ENCODE data around the gene MYO16.

The MYO16 gene

GRCh38 chr13:109148243-109148642 lies 518.8 kb downstream of the MYO16 start:
- H3K9ac ChIP-seq (ENCODE audit: low read length): no peak overlapping the region

DNA sequence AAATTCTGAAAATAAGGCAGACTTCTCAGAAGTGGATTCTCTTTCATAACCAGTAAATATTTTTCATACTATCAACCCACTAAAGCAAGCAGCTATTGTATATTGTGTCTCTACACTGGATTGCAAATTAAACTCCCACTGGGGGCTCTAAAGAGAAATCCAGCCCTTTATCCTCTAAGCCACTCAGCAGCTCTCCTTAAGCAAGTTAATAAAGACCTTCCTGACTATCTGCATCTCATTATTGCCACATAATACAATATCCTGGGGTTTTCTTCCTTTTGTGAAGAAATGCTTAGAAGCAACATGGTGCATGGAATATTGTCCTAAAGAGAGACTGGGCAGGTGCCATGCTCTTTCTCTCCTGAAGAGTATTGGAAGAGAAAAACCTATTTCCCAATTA lies 521.3 kb downstream of the MYO16 start:
- Histone ChIP-seq H3K27me3 (ENCODE audit: low read length) (no peaks in the 10 kb centered on the region; the same call in 1 of the 2 replicates), H3K9me2 (replicated peaks; ENCODE audit: insufficient read depth, low read length) (no peaks in the 10 kb centered on the region), H3F3A (ENCODE audit: insufficient read depth) (no peaks in the 10 kb centered on the region), H3K9ac (ENCODE audit: low read length) (no peak overlapping the region), H3K4me3 (ENCODE audit: insufficient read depth, low read length, poor library complexity, severe bottlenecking) (no peak overlapping the region), H3K79me2 (ENCODE audit: insufficient read depth, low read length) (no peaks in the 10 kb centered on the region), H3K4me2 (ENCODE audit: low read depth, low read length, poor library complexity, severe bottlenecking) (no peak overlapping the region), H3K9me3 (ENCODE audit: insufficient read depth, low read length) (no peaks in the 10 kb centered on the region), H3K27ac (ENCODE audit: low read depth, low read length) (no peak overlapping the region), H3K36me3 (ENCODE audit: low read length) (no peaks in the 10 kb centered on the region), H4K20me1 (ENCODE audit: low read depth, low read length) (no peaks in the 10 kb centered on the region), H2AFZ (ENCODE audit: low read depth, low read length, severe bottlenecking) (no peak overlapping the region)
- TF ChIP-seq EZH2phosphoT487 (conservative IDR thresholded peaks at IDR 0.05; ENCODE audit: low read length) (no peak), CTCF (IDR thresholded peaks at IDR 0.05; ENCODE audit: insufficient read depth, low read length, poor library complexity, severe bottlenecking) (no peak)

More at GRCh38 chr13:109148243-109148642, 518.8 kb downstream of the MYO16 start:
- Histone ChIP-seq H2AFZ (ENCODE audit: low read depth, low read length, severe bottlenecking) (no peak overlapping the region), H3K9me3 (ENCODE audit: insufficient read depth, low read length) (no peaks in the 10 kb centered on the region), H3K4me2 (ENCODE audit: low read depth, low read length, poor library complexity, severe bottlenecking) (no peak overlapping the region), H3F3A (ENCODE audit: insufficient read depth) (no peaks in the 10 kb centered on the region), H3K4me3 (ENCODE audit: insufficient read depth, low read length, poor library complexity, severe bottlenecking) (no peak overlapping the region), H3K79me2 (ENCODE audit: insufficient read depth, low read length) (no peaks in the 10 kb centered on the region), H4K20me1 (ENCODE audit: low read depth, low read length) (no peaks in the 10 kb centered on the region), H3K27me3 (ENCODE audit: low read length) (no peaks in the 10 kb centered on the region; the same call in 1 of the 2 replicates), H3K9me2 (replicated peaks; ENCODE audit: insufficient read depth, low read length) (no peaks in the 10 kb centered on the region), H3K36me3 (ENCODE audit: low read length) (no peaks in the 10 kb centered on the region), H3K27ac (ENCODE audit: low read depth, low read length) (no peak overlapping the region)
- TF ChIP-seq EZH2phosphoT487 (conservative IDR thresholded peaks at IDR 0.05; ENCODE audit: low read length): no peak
- no peak for TF ChIP-seq CTCF (IDR thresholded peaks at IDR 0.05; ENCODE audit: insufficient read depth, low read length, poor library complexity, severe bottlenecking)

DNA sequence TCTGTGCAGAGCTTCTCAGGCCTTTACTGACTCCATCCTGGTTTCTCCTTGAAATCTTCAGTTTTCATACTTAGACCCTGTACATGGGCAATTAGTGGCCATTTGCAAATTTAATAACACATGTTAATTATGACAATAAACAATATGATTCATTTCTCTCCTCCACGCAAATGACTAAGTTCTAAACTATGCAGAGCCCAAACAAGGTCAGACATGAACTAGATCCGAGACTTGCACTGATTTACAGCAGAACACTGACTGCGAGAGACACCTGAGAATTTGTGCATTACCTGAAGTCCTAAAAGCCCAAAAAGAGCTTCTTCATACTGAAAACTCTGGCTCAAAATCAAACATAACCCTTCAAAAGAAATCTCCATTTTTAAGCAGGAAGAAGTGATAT lies 521.8 kb downstream of the MYO16 start:
- H3K27ac ChIP-seq (ENCODE audit: low read depth, low read length): no peak overlapping the region
- no peak for TF ChIP-seq CTCF (IDR thresholded peaks at IDR 0.05; ENCODE audit: insufficient read depth, low read length, poor library complexity, severe bottlenecking)
- TF ChIP-seq EZH2phosphoT487 (conservative IDR thresholded peaks at IDR 0.05; ENCODE audit: low read length): no peak
- H3K9ac ChIP-seq (ENCODE audit: low read length): no peak overlapping the region
- H3K9me2 ChIP-seq (replicated peaks; ENCODE audit: insufficient read depth, low read length): no peaks in the 10 kb centered on the region
- no peak overlapping the region for H2AFZ ChIP-seq (ENCODE audit: low read depth, low read length, severe bottlenecking)
- H3K36me3 ChIP-seq (ENCODE audit: low read length): no peaks in the 10 kb centered on the region
- H3K4me3 ChIP-seq (ENCODE audit: insufficient read depth, low read length, poor library complexity, severe bottlenecking): no peak overlapping the region
- no peaks in the 10 kb centered on the region for H3K9me3 ChIP-seq (ENCODE audit: insufficient read depth, low read length)
- no peak overlapping the region for H3K4me2 ChIP-seq (ENCODE audit: low read depth, low read length, poor library complexity, severe bottlenecking)
- H4K20me1 ChIP-seq (ENCODE audit: low read depth, low read length): no peaks in the 10 kb centered on the region
- H3K27me3 ChIP-seq (ENCODE audit: low read length): no peaks in the 10 kb centered on the region; the same call in 1 of the 2 replicates
- no peaks in the 10 kb centered on the region for H3K79me2 ChIP-seq (ENCODE audit: insufficient read depth, low read length)
- no peaks in the 10 kb centered on the region for H3F3A ChIP-seq (ENCODE audit: insufficient read depth)
